Psoas muscle (tissue), 8 donors: ENCODE measurements around the gene HSPA12A. TPM values are rescaled to one million over a fixed set of nuclear protein-coding genes. Genes with fewer than 3 reads are reported as not detected.

ENCODE experiments used
- ATAC-seq, 4 donors: fragments of 200-7000 bp; cut with Tn5 transposase; one replicate each; pipeline ENCODE4 v1.9.1; 2020; ENCODE audit warnings: moderate library complexity in 3 of 4, mild to moderate bottlenecking in 2 of 4
- DNase-seq, 2 donors: peaks; one replicate each; pipeline ENCODE4 v3.0.0-alpha.2; 2020
- H3K27ac ChIP-seq: fragments of 200-600 bp; one replicate; pipeline ENCODE4 v1.8.0; 2022
- H3K27me3 ChIP-seq, 3 donors: fragments of 200-600 bp in 1 of 3; one replicate each; pipeline versions ENCODE4 v1.6.1 to v1.8.0; 2013 to 2022; ENCODE audit warnings: low read length in 2 of 3, mild to moderate bottlenecking in 2 of 3, moderate library complexity in 1 of 3; ENCODE audit not compliant: insufficient read depth in 3 of 3
- H3K36me3 ChIP-seq, 2 donors: fragments of 200-600 bp in 1 of 2; one replicate each; pipeline versions ENCODE4 v1.6.1 to v1.8.0; 2013 to 2022; ENCODE audit warnings: low read depth in 1 of 2, mild to moderate bottlenecking in 1 of 2, moderate library complexity in 1 of 2; ENCODE audit not compliant: insufficient read depth in 1 of 2
- H3K4me1 ChIP-seq: fragments of 200-600 bp; one replicate; pipeline ENCODE4 v1.8.0; 2022
- H3K4me3 ChIP-seq: fragments of 200-600 bp; one replicate; pipeline ENCODE4 v1.8.0; 2022; ENCODE audit warnings: mild to moderate bottlenecking
- H3K9me3 ChIP-seq: fragments of 200-600 bp; one replicate; pipeline ENCODE4 v1.8.0; 2022
- WGBS, 3 donors: extraction: QIAGEN DNeasy Blood & Tissue Kit; methylation state at CpG; one replicate each; pipeline versions ENCODE4 v1.1.6 to v1.1.7; 2013; 5-methylcytosine and 5-hydroxymethylcytosine counted together
- intact Hi-C, 2 donors: fragments of 100-400 bp; cut with DNase I; formaldehyde crosslinking; loops; one replicate each; pipeline versions ENCODE4 v1.11.0 to v1.14.2; 2022
- polyA plus RNA-seq, 3 donors: library from polyadenylated mRNA; stranded (reverse); fragments of 200-250 nt; gene quantifications; one replicate each; pipeline ENCODE4 v1.2.3, GENCODE V29; 2013
- total RNA-seq, 4 donors: library from RNA; stranded (reverse); fragmentation: NEBNext Ultra II Directional in 2 of 4; extraction: Animal tissue kit (Norgen Biotek cat#: 25700) in 2 of 4; gene quantifications; one replicate each; pipeline versions ENCODE4 v1.2.1 to v1.2.4, GENCODE V29; 2021 to 2023
- TF ChIP-seq, protein P1 (sequence below): fragments of 200-600 bp; IDR thresholded peaks from one replicate; pipeline ENCODE4 v1.8.0; 2022; ENCODE audit warnings: antibody characterized with exemption
- donor health status: healthy with polysubstance abuse.
- donor health status: DM: no; HTN: no; CAD: no; lungs with moderate emphysema.
- donor health status: Bipolar disorder and iron deficiency.
- donor health status: healthy.
- donor health status: DM: yes; HTN: yes; CAD: no.
- donor health status: DM: no; HTN: no; CAD: no.
- donor health status: DM: no; HTN: no; CAD: no.
- donor health status: DM: yes; HTN: yes; CAD: no.

Gene HSPA12A
- total and polyA plus RNA-seq, 7 donors = 2.6 to 11.4 (median 7.0) TPM

DNA sequence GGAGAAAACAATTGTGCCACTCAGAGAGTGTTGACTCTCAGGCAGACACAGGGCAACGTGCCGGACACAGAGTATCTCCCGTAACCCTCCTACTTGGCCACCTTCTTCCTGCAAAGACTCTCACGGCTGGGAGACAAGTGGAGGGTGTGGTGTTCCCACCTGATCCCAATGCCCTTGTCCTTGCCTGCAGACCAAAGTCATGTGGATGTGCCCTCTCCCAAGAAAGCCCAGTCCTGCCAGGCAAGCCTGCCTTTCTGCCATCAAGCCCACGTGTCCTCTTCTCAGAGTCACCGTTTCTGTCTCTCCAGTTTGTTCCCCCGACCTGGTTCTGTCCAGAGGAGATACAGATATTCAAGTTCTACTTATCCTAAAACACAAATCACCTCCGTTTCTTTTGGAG is 120.9 kb downstream of the HSPA12A start:
- intact Hi-C loops = no loop called here
- Histone ChIP-seq H3K9me3 (no peaks in the 10 kb centered on the region), H3K27me3 (peaks cover 0 to 22% (median 6%) of the 10 kb centered on the region in 3 donors), H3K36me3 (no peaks in the 10 kb centered on the region), H3K4me3 (no peak overlapping the region), H3K27ac (no peak overlapping the region), H3K4me1 (no peaks in the 10 kb centered on the region)
- DNase-seq = no peak
- TF ChIP-seq, protein P1, sequence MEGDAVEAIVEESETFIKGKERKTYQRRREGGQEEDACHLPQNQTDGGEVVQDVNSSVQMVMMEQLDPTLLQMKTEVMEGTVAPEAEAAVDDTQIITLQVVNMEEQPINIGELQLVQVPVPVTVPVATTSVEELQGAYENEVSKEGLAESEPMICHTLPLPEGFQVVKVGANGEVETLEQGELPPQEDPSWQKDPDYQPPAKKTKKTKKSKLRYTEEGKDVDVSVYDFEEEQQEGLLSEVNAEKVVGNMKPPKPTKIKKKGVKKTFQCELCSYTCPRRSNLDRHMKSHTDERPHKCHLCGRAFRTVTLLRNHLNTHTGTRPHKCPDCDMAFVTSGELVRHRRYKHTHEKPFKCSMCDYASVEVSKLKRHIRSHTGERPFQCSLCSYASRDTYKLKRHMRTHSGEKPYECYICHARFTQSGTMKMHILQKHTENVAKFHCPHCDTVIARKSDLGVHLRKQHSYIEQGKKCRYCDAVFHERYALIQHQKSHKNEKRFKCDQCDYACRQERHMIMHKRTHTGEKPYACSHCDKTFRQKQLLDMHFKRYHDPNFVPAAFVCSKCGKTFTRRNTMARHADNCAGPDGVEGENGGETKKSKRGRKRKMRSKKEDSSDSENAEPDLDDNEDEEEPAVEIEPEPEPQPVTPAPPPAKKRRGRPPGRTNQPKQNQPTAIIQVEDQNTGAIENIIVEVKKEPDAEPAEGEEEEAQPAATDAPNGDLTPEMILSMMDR = no peak
- 72 to 75% (median 73%) methylated on average over 8 of the region's 8 CpGs for WGBS, 3 donors
- ATAC-seq = no peak

Other genes starting within 250 kb of the HSPA12A start
- 1 to 10 TPM in 1 of 4 donors, under 1 TPM in 1, not detected in 2; 0.15 to 3.5 TPM for gene PNLIP, start 196.6 kb downstream of the HSPA12A start, total RNA-seq
- under 1 TPM; 0.03 to 0.39 (median 0.10) TPM for gene PNLIP, start 196.6 kb downstream of the HSPA12A start, polyA plus RNA-seq
- 1 to 10 TPM in 1 of 4 donors, not detected in 3; 1.6 TPM for gene PNLIPRP1, start 151.6 kb downstream of the HSPA12A start, total RNA-seq
- gene PNLIPRP1, start 151.6 kb downstream of the HSPA12A start, polyA plus RNA-seq = under 1 TPM in 2 of 3 donors, not detected in 1; 0.34 to 0.38 TPM
- under 1 TPM in 1 of 4 donors, not detected in 3; 0.91 TPM for gene PNLIPRP2, start 121.6 kb downstream of the HSPA12A start, total RNA-seq
- under 1 TPM; 0.01 to 0.16 (median 0.13) TPM for gene PNLIPRP2, start 121.6 kb downstream of the HSPA12A start, polyA plus RNA-seq
- gene ENO4, start 106.9 kb upstream of the HSPA12A start, total RNA-seq = not detected
- not detected for gene ENO4, start 106.9 kb upstream of the HSPA12A start, polyA plus RNA-seq